Inferior parietal cortex (tissue), 1 donor: ENCODE measurements around the gene TRIM71.
"Not testable (repeated sequence)": the region's sequence is repeated elsewhere in the genome, so short reads cannot be mapped to it uniquely, and the experiment has no call there.

ENCODE experiments used
- DNase-seq: peaks from one replicate; pipeline ENCODE4 v3.0.0-alpha.2; 2016; ENCODE audit errors: extremely low spot score

TRIM71 gene

GRCh38 chr3:32934150-32934742 is 116.4 kb downstream of the TRIM71 start:
- DNase-seq: peak; percentile 17

DNA sequence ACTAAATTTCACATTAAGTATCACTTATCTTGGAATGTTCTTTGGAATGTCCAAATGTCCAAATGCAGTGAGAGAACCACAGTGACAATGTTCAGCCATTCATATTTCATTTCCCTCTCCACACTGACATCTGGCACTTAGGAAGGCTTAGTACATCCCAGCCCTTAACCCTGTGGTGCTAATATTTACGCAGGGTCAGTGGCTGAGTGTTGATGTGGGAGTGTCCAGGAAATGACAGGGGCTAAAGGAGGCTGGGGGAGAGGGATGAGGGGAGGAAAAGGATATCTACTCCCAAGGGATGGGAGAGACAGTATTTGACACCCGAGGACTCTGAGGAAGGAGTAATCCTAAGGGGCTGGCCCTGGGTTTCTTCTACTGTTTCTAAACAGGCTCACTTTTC is 119.5 kb downstream of the TRIM71 start:
- DNase-seq: no peak

DNA sequence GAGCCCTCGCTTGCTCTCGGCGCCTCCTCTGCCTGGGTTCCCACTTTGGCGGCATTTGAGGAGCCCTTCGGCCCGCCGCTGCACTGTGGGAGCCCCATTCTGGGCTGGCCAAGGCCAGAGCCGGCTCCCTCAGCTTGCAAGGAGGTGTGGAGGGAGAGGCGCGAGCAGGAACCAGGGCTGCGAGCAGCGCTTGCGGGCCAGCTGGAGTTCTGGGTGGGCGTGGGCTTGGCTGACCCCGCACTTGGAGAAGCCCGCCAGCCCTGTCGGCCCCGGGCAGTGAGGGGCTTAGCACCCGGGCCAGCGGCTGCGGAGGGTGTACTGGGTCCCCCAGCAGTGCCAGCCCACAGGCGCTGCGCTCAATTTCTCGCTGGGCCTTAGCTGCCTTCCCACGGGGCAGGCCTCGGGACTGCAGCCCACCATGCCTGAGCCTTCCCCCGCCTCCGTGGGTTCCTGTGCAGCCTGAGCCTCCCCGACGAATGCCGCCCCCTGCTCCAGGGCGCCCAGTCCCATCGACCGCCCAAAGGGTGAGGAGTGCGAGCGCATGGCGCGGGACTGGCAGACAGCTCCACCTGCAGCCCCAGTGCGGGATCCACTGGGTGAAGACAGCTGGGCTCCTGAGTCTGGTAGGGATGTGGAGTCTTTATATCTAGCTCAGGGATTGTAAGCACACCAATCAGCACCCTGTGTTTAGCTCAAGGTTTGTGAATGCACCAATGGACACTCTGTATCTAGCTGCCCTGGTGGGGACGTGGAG is 121.9 kb downstream of the TRIM71 start:
- DNase-seq: not testable (repeated sequence)

GRCh38 chr3:32940726-32941125 is 122.9 kb downstream of the TRIM71 start:
- DNase-seq: no peak

DNA sequence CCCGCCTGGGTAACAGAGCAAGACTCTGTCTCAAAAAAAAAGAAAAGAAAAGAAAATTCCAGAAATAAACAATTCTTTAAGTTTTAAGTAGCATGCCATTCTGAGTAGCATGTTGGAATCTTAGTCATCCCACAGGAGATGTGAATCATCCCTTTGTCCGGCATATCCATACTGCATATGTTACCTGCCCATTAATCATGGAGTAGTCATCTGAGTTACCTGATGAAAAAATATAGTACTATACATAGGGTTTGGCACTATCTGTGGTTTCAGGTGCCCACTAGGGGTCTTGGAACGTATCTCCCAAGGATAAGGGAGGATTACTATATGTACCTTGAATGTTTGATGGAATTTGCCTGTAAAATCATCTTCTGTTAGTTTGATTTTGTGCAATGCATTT is 127.3 kb downstream of the TRIM71 start:
- DNase-seq: no peak

DNA sequence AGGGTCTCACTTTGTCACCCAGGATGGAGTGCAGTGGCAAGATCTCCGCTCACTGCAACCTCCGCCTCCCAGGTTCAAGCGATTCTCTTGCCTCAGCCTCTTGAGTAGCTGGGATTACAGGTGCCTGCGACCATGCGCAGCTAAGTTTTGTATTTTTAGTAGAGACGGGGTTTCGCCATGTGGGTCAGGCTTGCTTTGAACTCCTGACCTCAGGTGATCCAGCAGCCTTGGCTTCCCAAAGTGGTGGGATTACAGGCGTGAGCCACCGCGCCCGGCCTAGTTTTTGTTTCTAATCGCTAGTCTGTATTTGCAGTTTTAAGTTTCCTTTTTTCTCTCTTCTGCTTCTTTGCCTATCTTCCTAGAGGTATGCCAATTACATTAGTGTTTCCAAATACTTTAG is 127.8 kb downstream of the TRIM71 start:
- not testable (repeated sequence) for DNase-seq

GRCh38 chr3:32946973-32947788 is 129.4 kb downstream of the TRIM71 start:
- no peak for DNase-seq
